Suprapubic skin (tissue), 4 donors: ENCODE data around the gene IRS2. TPM values are rescaled to one million over a fixed set of nuclear protein-coding genes. Genes with fewer than 3 reads are reported as not detected.
A peak's percentile ranks its signal among the peaks of the same experiment; 100 is the strongest.

Experiments
- DNase-seq, 2 donors: peaks; one replicate each; pipeline ENCODE4 v3.0.0-alpha.2; 2019; ENCODE audit warnings: low spot score in 2 of 2
- H3K27ac ChIP-seq: fragments of 200-600 bp; sonication (generic); one replicate; pipeline ENCODE4 v1.5.1; 2019
- H3K27me3 ChIP-seq: fragments of 200-600 bp; sonication (generic); one replicate; pipeline ENCODE4 v1.5.1; 2019
- H3K36me3 ChIP-seq: fragments of 200-600 bp; sonication (generic); one replicate; pipeline ENCODE4 v1.5.1; 2019
- H3K4me1 ChIP-seq: fragments of 200-600 bp; sonication (generic); one replicate; pipeline ENCODE4 v1.5.1; 2019
- H3K4me3 ChIP-seq: fragments of 200-600 bp; sonication (generic); one replicate; pipeline ENCODE4 v1.5.1; 2019; ENCODE audit warnings: mild to moderate bottlenecking
- H3K9me3 ChIP-seq: fragments of 200-600 bp; sonication (generic); one replicate; pipeline ENCODE4 v1.5.1; 2019
- EP300 ChIP-seq: sonication (generic); formaldehyde crosslinking; IDR thresholded peaks from one replicate; pipeline ENCODE4 v1.6.1; 2017; ENCODE audit warnings: antibody characterized with exemption
- POLR2A ChIP-seq, 2 donors: fragments of 450-650 bp; IDR thresholded peaks; one replicate each; pipeline ENCODE4 v1.6.1; 2017; ENCODE audit warnings: antibody characterized with exemption in 2 of 2, mild to moderate bottlenecking in 2 of 2, moderate library complexity in 2 of 2
- POLR2AphosphoS5 ChIP-seq, 3 donors: sonication (generic); formaldehyde crosslinking; IDR thresholded peaks; one replicate each; pipeline ENCODE4 v1.6.1; 2017; ENCODE audit warnings: antibody characterized with exemption in 3 of 3
- WGBS: methylation state at CpG from one replicate; pipeline ENCODE4 v1.1.5; 2018; 5-methylcytosine and 5-hydroxymethylcytosine counted together
- total RNA-seq, 4 donors: library from RNA; depleted of rRNA; stranded (reverse); fragments of >200 nt; gene quantifications; one replicate each; pipeline ENCODE4 v1.1.0, GENCODE V29; 2016
- TF ChIP-seq, protein P1 (sequence below), 2 donors: fragments of 200-600 bp in 1 of 2; fragments of 450-650 bp in 1 of 2; sonication (generic) in 1 of 2; IDR thresholded peaks; one replicate each; pipeline ENCODE4 v1.5.1; 2016 to 2019; ENCODE audit warnings: antibody characterized with exemption in 2 of 2, mild to moderate bottlenecking in 1 of 2, moderate library complexity in 1 of 2

Gene IRS2
- total RNA-seq, 4 donors from 2014 or later = 41.1 to 62.5 (median 51.8) TPM

DNA sequence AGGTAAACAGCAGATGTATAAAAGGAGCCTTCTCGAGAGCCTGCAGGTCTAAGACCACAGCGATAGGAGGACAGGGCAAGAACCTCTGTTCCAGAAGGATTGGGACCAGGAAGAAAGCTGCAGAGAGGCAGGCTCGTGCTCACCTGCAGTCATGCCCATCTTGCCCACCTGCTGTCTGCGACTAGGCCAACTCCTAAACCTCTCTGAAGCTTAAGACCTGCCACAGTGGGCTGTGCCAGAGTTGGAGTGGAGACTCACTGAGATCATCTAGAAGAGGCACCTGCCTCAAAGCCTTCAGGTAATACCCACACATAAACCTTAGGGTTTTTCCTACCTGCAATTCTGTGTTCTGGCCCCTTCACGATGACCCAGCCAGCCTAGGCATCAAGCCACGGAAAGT lies 68.7 kb downstream of the IRS2 start:
- TF ChIP-seq EP300 (no peak), POLR2A (IDR thresholded peaks at IDR 0.05) (no peak), POLR2AphosphoS5 (IDR thresholded peaks at IDR 0.05) (no peak)
- TF ChIP-seq, protein P1, sequence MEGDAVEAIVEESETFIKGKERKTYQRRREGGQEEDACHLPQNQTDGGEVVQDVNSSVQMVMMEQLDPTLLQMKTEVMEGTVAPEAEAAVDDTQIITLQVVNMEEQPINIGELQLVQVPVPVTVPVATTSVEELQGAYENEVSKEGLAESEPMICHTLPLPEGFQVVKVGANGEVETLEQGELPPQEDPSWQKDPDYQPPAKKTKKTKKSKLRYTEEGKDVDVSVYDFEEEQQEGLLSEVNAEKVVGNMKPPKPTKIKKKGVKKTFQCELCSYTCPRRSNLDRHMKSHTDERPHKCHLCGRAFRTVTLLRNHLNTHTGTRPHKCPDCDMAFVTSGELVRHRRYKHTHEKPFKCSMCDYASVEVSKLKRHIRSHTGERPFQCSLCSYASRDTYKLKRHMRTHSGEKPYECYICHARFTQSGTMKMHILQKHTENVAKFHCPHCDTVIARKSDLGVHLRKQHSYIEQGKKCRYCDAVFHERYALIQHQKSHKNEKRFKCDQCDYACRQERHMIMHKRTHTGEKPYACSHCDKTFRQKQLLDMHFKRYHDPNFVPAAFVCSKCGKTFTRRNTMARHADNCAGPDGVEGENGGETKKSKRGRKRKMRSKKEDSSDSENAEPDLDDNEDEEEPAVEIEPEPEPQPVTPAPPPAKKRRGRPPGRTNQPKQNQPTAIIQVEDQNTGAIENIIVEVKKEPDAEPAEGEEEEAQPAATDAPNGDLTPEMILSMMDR (IDR thresholded peaks at IDR 0.05) = no peak
- no peaks in the 10 kb centered on the region for H3K27me3 ChIP-seq
- WGBS = 98% methylated on average over 5 of the region's 6 CpGs
- H3K4me1 ChIP-seq = no peaks in the 10 kb centered on the region
- no peaks in the 10 kb centered on the region for H3K9me3 ChIP-seq
- no peak for DNase-seq
- H3K36me3 ChIP-seq = no peaks in the 10 kb centered on the region
- no peak overlapping the region for H3K27ac ChIP-seq
- no peak overlapping the region for H3K4me3 ChIP-seq

DNA sequence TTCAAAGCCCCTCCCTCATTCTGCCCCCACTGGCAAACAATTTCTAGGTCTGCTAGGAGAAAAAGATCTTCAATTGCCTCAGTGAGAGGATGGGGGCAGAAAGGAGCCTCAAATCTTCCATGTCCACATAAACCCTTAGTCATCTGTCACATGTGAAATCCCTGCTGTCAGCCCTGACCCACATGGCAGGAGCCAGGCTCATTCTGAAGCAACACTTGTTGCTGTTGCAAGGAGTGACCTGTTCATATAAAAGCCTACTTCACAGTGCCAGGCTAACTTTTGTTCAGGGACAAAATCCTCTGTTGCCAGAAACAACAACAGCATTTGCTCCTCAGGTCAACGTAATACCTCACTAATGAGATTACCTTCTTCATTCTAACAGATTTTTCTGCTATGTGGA lies 70.5 kb downstream of the IRS2 start:
- DNase-seq = no peak
- H3K36me3 ChIP-seq = no peaks in the 10 kb centered on the region
- no peak for TF ChIP-seq EP300
- TF ChIP-seq POLR2A (IDR thresholded peaks at IDR 0.05) = no peak
- TF ChIP-seq, protein P1 (IDR thresholded peaks at IDR 0.05) = no peak
- TF ChIP-seq POLR2AphosphoS5 (IDR thresholded peaks at IDR 0.05) = peak in 1 of 3 donors; percentile 59
- H3K4me3 ChIP-seq = no peak overlapping the region
- H3K9me3 ChIP-seq = no peaks in the 10 kb centered on the region
- H3K27ac ChIP-seq = no peak overlapping the region
- 94% methylated on average over 1 of the region's 1 CpG for whole genome bisulfite sequencing
- no peaks in the 10 kb centered on the region for H3K27me3 ChIP-seq
- H3K4me1 ChIP-seq = no peaks in the 10 kb centered on the region

DNA sequence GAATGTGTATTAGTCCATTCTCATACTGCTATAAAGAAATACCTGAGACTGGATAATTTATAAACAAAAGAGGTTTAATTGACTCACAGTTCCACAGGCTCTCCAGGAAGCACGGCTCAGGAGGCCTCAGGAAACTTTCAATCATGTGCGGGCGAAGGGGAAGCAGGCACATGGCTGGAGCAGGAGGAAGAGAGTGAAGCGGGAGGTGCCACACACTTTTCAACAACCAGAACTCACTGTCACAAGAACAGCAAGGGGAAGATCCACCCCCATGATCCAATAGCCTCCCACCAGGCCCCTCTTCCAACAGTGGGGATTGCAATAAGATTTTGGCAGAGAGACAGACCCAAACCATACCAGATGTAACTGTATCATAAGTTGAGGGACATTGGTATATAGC lies 72.7 kb downstream of the IRS2 start:
- Histone ChIP-seq H3K27ac (no peak overlapping the region), H3K4me3 (no peak overlapping the region), H3K27me3 (no peaks in the 10 kb centered on the region), H3K36me3 (no peaks in the 10 kb centered on the region), H3K9me3 (no peaks in the 10 kb centered on the region), H3K4me1 (no peaks in the 10 kb centered on the region)
- 72% methylated on average over 4 of the region's 4 CpGs for WGBS
- TF ChIP-seq POLR2AphosphoS5 (IDR thresholded peaks at IDR 0.05) = no peak
- TF ChIP-seq, protein P1 (IDR thresholded peaks at IDR 0.05) = no peak
- TF ChIP-seq POLR2A (IDR thresholded peaks at IDR 0.05) = no peak
- no peak for TF ChIP-seq EP300
- DNase-seq = no peak

DNA sequence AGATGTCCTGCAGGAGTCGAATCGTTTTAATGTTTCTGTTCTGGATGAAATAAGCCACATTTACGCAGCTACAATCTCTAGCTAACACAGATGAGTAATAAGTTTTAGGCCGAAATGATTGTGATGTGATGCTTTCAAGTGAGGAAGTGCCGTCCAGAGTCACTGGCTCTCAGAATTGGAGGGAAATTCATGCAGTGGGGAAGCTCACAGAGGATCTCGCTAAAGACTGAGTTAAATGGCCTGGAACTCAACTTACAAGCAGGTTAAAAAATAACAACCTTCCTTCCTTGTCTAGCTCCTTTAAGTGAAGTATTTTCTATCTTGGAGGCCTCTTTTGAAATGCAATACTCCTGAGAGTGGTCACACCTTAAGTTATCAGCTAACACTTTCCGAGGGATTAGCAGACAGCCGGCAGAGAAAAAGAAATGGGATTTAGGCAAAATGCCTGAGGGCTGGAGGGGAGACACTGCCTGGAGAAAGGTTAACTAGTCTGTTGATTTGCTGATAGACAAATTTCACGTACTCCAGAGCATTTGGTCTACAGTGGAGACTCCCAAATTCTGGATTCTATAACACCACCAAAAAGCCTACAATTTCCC lies 74.2 kb downstream of the IRS2 start:
- no peak for DNase-seq
- Histone ChIP-seq H3K4me3 (no peak overlapping the region), H3K27me3 (no peaks in the 10 kb centered on the region), H3K27ac (no peak overlapping the region), H3K4me1 (no peaks in the 10 kb centered on the region), H3K36me3 (no peaks in the 10 kb centered on the region), H3K9me3 (no peaks in the 10 kb centered on the region)
- TF ChIP-seq, protein P1 (IDR thresholded peaks at IDR 0.05) = no peak
- TF ChIP-seq POLR2AphosphoS5 (IDR thresholded peaks at IDR 0.05) = no peak
- TF ChIP-seq EP300 = no peak
- TF ChIP-seq POLR2A (IDR thresholded peaks at IDR 0.05) = no peak
- 64% methylated on average over 9 of the region's 9 CpGs for WGBS

DNA sequence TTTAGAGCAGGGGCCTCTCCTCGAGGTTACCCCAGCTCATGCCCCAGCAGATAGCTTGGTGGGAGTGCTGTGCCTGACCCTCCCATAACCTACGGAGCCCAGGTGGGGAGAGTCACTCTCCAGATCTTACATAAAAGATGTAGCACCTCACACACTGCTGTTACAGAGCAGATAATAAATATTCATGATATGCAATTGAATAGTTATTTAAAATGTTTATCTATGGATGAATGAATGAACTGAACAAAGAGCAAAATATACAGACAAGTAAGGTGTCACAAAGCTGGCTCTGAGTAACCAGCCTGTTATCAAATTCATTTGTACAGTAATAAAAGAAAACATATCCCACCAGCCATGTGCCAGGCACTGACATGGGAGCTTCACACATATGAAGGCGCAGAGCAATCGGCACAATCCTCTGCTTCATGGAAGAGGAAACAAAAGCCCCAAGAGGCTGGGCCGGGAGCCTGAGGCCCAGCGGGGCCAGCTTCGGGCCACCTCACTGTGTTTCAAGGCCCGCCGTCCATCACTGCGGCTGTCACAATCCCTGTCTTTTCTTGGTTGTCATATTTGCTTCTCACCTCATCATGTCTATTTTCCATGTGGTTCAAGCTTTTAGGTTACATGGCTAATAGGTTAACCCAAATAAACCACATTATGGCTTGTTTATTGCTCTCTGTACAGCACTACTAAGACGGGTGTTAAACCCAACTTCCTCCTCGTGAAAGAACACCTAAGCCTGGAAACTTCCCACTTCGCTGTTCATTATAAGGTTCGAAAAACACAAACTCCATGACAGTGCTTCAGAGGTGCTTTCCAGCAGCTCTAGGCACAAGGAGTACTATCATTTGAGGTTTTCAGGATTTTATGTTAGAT lies 78.4 kb downstream of the IRS2 start:
- WGBS = 81% methylated on average over 13 of the region's 14 CpGs
- TF ChIP-seq EP300 = no peak
- no peak for TF ChIP-seq POLR2A (IDR thresholded peaks at IDR 0.05)
- TF ChIP-seq, protein P1 (IDR thresholded peaks at IDR 0.05) = no peak

More for the DNA sequence above, 78.4 kb downstream of the IRS2 start:
- H3K36me3 ChIP-seq = no peaks in the 10 kb centered on the region
- H3K27ac ChIP-seq = no peak overlapping the region
- no peak overlapping the region for H3K4me3 ChIP-seq
- DNase-seq = no peak
- H3K9me3 ChIP-seq = no peaks in the 10 kb centered on the region
- H3K27me3 ChIP-seq = no peaks in the 10 kb centered on the region
- peaks cover 3% of the 10 kb centered on the region for H3K4me1 ChIP-seq
